Activated T-cell treated with anti-CD3 and anti-CD28 coated beads for 24 hours (primary cell): Measurements from ENCODE around the gene LARGE1.

Source experiments
- DNase-seq: peaks from one replicate; pipeline ENCODE4 v3.0.0-alpha.2; 2020; ENCODE audit warnings: low read depth

Gene LARGE1

GRCh38 chr22:33224841-33225240 is 695.4 kb downstream of the LARGE1 start:
- DNase-seq, result no peak
